Measurements from ENCODE around the gene YWHAH.
A peak's percentile ranks its signal among the peaks of the same experiment; 100 is the strongest.

DNA sequence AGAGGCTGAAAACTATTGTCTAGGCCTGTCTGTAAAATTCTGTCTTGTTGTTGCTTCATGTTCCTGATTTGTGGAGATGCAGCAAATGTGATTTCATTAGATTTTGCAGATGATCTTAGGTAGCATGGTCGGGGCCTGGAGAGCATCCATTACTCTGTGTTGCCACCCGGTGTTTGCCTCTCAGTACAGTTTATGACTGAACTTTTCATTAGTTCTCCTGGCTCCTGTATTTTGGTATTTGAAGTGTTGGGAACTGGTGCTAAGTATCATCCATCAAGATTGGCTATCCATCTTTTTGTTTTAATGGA is 7.7 kb downstream of the YWHAH start:
- TF ChIP-seq, protein P1, sequence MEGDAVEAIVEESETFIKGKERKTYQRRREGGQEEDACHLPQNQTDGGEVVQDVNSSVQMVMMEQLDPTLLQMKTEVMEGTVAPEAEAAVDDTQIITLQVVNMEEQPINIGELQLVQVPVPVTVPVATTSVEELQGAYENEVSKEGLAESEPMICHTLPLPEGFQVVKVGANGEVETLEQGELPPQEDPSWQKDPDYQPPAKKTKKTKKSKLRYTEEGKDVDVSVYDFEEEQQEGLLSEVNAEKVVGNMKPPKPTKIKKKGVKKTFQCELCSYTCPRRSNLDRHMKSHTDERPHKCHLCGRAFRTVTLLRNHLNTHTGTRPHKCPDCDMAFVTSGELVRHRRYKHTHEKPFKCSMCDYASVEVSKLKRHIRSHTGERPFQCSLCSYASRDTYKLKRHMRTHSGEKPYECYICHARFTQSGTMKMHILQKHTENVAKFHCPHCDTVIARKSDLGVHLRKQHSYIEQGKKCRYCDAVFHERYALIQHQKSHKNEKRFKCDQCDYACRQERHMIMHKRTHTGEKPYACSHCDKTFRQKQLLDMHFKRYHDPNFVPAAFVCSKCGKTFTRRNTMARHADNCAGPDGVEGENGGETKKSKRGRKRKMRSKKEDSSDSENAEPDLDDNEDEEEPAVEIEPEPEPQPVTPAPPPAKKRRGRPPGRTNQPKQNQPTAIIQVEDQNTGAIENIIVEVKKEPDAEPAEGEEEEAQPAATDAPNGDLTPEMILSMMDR (IDR thresholded peaks at IDR 0.05; ENCODE audit: poor library complexity), result peak; percentile 14
- TF ChIP-seq EZH2 (IDR thresholded peaks at IDR 0.05; ENCODE audit: borderline replicate concordance) (no peak), EZH2phosphoT487 (IDR thresholded peaks at IDR 0.05; ENCODE audit: low read depth, severe bottlenecking, unreplicated experiment) (no peak)
